Fibroblast of lung (primary cell): ENCODE measurements around the gene NR0B2. TPM values are rescaled to one million over a fixed set of nuclear protein-coding genes. Genes with fewer than 3 reads are reported as not detected.

Experiments used
- DNase-seq, 2 donors: peaks; one replicate each; pipeline versions ENCODE4 v3.0.0 to v3.0.0-alpha.2; 2010; ENCODE audit warnings: low read depth in 2 of 2
- H2AFZ ChIP-seq: 2 replicates; pipeline ENCODE4 v1.5.1; 2012; ENCODE audit warnings: low read length, control low read depth, inconsistent platforms
- H3K27ac ChIP-seq: 2 replicates; pipeline ENCODE4 v1.5.1; 2011; ENCODE audit warnings: low read length, control low read depth; ENCODE audit not compliant: insufficient read depth
- H3K27me3 ChIP-seq: 2 replicates; pipeline ENCODE4 v1.5.1; 2011; ENCODE audit warnings: mild to moderate bottlenecking, low read length; ENCODE audit not compliant: control insufficient read depth, insufficient read depth
- H3K36me3 ChIP-seq: 2 replicates; pipeline ENCODE4 v1.5.1; 2011; ENCODE audit warnings: low read length; ENCODE audit not compliant: control insufficient read depth, insufficient read depth
- H3K4me1 ChIP-seq: 2 replicates; pipeline ENCODE4 v1.5.1; 2011; ENCODE audit warnings: low read length; ENCODE audit not compliant: control insufficient read depth, insufficient read depth; ENCODE audit errors: extremely low read depth
- H3K4me2 ChIP-seq: 2 replicates; pipeline ENCODE4 v1.5.1; 2011; ENCODE audit warnings: low read length, control low read depth; ENCODE audit not compliant: insufficient read depth; ENCODE audit errors: extremely low read depth
- H3K4me3 ChIP-seq, 4 experiments: fragments of 200-600 bp in 1 of 4; sonication (generic) in 1 of 4; replicated peaks in 1 of 4; 2 replicates each; pipeline ENCODE4 v1.5.1; 2011 to 2016; ENCODE audit warnings: low read length in 4 of 4, low read depth in 3 of 4, mild to moderate bottlenecking in 3 of 4, control low read depth in 2 of 4, inconsistent platforms in 1 of 4, mixed read lengths in 1 of 4; ENCODE audit not compliant: insufficient read depth in 1 of 4; ENCODE audit errors: control extremely low read depth in 1 of 4
- H3K79me2 ChIP-seq: 2 replicates; pipeline ENCODE4 v1.5.1; 2012; ENCODE audit warnings: mild to moderate bottlenecking, low read length, inconsistent platforms; ENCODE audit not compliant: control insufficient read depth, insufficient read depth
- H3K9ac ChIP-seq: 2 replicates; pipeline ENCODE4 v1.5.1; 2011; ENCODE audit warnings: mild to moderate bottlenecking, low read length, control low read depth; ENCODE audit not compliant: insufficient read depth
- H3K9me3 ChIP-seq: 2 replicates; pipeline ENCODE4 v1.5.1; 2012; ENCODE audit warnings: low read depth, low read length; ENCODE audit not compliant: control insufficient read depth, insufficient read depth
- H4K20me1 ChIP-seq: 2 replicates; pipeline ENCODE4 v1.5.1; 2011; ENCODE audit warnings: low read length; ENCODE audit not compliant: control insufficient read depth, insufficient read depth; ENCODE audit errors: extremely low read depth
- EZH2 ChIP-seq: IDR thresholded peaks from 2 replicates; pipeline ENCODE4 v1.5.1; 2012; ENCODE audit warnings: low read length, control low read depth, mild to moderate bottlenecking; ENCODE audit errors: missing control alignments
- polyA plus RNA-seq, 2 donors: library from polyadenylated mRNA; depleted of rRNA in 1 of 2; stranded (reverse) in 1 of 2; unstranded in 1 of 2; fragments of >200 nt; gene quantifications; 2 replicates each; pipeline ENCODE4 v1.2.1, GENCODE V29; 2011 to 2012; ENCODE audit warnings: missing spikeins in 1 of 2
- total RNA-seq: library from RNA; depleted of rRNA; stranded (reverse); fragments of >200 nt; gene quantifications from 2 replicates; pipeline ENCODE4 v1.2.1, GENCODE V29; 2014
- TF ChIP-seq, protein P1 (sequence below), 2 donors: IDR thresholded peaks in 1 of 2; conservative IDR thresholded peaks in 1 of 2; 1 replicate in 1 of 2; 2 replicates in 1 of 2; pipeline ENCODE4 v1.5.1; 2011 to 2012; ENCODE audit warnings: low read length in 2 of 2, control low read depth in 1 of 2, inconsistent platforms in 1 of 2, low read depth in 1 of 2, mild to moderate bottlenecking in 1 of 2

The NR0B2 gene
- total and polyA plus RNA-seq, 2 donors (not counting 1 experiment from before 2014, with no cell fraction given) = not detected

DNA sequence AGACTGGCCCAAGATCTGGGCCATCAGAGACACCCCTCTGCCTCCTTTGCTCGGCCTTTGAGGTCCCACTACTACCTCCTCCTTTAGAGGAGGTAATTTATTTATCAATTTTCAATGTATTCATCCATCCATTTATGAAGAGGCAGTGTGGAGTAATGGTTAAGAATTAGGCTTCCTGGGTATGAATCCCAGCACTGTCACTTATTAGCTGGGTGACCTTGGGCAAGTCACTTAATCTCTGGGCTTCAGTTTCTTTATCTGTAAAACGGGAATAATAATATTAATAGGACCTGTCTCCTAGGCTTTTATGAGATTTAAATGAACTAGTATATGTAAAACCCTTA, 1.7 kb downstream of the NR0B2 start:
- Histone ChIP-seq H3K79me2 (no peaks in the 10 kb centered on the region), H3K27ac (no peak overlapping the region), H2AFZ (no peak overlapping the region), H3K4me1 (no peaks in the 10 kb centered on the region), H4K20me1 (no peaks in the 10 kb centered on the region), H3K9ac (no peak overlapping the region), H3K27me3 (peaks cover 5% of the 10 kb centered on the region), H3K36me3 (no peaks in the 10 kb centered on the region), H3K4me3 (no peak overlapping the region), H3K4me2 (no peak overlapping the region), H3K9me3 (no peaks in the 10 kb centered on the region)
- TF ChIP-seq EZH2 = no peak
- TF ChIP-seq, protein P1, sequence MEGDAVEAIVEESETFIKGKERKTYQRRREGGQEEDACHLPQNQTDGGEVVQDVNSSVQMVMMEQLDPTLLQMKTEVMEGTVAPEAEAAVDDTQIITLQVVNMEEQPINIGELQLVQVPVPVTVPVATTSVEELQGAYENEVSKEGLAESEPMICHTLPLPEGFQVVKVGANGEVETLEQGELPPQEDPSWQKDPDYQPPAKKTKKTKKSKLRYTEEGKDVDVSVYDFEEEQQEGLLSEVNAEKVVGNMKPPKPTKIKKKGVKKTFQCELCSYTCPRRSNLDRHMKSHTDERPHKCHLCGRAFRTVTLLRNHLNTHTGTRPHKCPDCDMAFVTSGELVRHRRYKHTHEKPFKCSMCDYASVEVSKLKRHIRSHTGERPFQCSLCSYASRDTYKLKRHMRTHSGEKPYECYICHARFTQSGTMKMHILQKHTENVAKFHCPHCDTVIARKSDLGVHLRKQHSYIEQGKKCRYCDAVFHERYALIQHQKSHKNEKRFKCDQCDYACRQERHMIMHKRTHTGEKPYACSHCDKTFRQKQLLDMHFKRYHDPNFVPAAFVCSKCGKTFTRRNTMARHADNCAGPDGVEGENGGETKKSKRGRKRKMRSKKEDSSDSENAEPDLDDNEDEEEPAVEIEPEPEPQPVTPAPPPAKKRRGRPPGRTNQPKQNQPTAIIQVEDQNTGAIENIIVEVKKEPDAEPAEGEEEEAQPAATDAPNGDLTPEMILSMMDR (conservative IDR thresholded peaks at IDR 0.05 in 1 of 2, IDR thresholded peaks at IDR 0.05 in 1 of 2; ENCODE audit: low read depth in 1 of 2, low read length in 2 of 2) = no peak
- no peak for DNase-seq

DNA sequence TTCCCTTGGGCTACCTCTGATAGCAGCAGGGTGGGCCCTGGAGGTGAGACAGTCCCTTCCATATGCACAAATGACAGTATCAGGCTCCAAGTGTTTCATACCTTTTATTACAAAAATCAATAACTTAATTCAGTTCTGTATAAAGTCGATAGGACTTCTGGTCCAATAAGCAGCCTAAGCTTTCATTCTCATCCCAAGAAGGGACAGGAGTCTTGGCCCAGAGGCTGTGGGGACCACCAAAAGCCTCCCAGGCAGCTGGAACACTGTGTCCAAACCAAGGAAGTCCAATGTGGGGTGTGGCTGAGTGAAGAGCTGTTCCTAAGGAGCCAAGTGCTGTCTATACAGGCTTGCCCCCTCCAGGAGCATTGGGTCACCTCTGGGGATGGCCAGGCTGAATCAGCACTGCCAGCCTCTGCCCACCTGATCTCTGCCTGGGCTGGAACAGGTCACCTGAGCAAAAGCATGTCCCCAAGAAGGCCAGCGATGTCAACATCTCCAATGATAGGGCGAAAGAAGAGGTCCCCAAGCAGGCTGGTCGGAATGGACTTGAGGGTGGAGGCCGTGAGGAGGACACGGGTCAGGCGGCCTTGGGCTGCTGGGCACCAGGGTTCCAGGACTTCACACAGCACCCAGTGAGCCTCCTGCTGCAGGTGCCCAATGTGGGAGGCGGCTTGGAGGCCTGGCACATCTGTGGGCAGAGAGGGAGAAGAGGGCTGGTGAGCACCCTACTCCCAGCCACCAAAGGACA, 2.2 kb downstream of the NR0B2 start:
- no peaks in the 10 kb centered on the region for H3K79me2 ChIP-seq
- no peak overlapping the region for H2AFZ ChIP-seq
- no peaks in the 10 kb centered on the region for H3K9me3 ChIP-seq
- H3K27ac ChIP-seq = no peak overlapping the region
- TF ChIP-seq, protein P1 (conservative IDR thresholded peaks at IDR 0.05 in 1 of 2, IDR thresholded peaks at IDR 0.05 in 1 of 2; ENCODE audit: low read depth in 1 of 2, low read length in 2 of 2) = no peak
- TF ChIP-seq EZH2 = no peak
- no peaks in the 10 kb centered on the region for H3K4me1 ChIP-seq
- no peaks in the 10 kb centered on the region for H4K20me1 ChIP-seq
- H3K36me3 ChIP-seq = no peaks in the 10 kb centered on the region
- no peak overlapping the region for H3K4me3 ChIP-seq
- no peak overlapping the region for H3K4me2 ChIP-seq
- no peak for DNase-seq
- H3K27me3 ChIP-seq = peaks cover 5% of the 10 kb centered on the region
- H3K9ac ChIP-seq = no peak overlapping the region

DNA sequence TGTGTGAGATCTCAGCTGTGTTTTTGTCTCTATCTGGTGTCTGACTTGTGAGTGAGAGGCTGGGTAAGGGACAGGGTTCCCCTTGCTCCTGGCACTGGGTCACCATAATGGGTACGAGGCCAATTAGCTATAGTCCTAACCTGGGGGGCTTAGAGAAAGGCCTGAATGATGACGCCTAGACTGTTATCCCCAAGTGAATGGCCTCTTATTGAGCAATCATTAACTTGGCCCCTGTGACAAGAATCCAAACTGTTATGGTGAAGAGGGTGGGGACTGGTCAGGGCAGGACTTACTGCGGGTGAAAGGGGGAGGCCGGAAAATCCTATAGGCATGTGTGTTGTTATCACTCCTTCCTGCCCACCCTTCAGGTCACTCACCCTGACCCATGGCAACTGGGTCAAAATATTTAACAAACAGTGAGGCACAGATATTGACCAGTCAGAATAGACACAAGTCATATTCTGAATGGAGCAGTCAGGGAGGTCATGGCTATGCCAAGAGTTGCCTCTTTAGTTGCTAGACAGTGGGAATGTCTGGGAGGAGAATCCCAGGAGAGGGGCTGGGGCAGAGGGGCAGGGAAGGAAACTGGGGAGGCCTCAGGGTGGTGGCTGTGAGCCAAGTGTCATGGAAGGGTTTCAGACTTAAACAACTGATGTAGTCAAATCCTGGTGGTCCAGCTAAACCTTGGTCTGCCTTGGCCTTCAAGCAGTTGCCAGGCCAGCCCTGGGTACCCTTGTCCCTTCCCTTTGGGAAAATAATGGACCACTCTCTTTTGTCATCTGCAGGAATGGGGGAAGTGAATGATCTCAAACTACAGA, 3.2 kb downstream of the NR0B2 start:
- no peaks in the 10 kb centered on the region for H3K79me2 ChIP-seq
- peaks cover 5% of the 10 kb centered on the region for H3K27me3 ChIP-seq
- H3K4me3 ChIP-seq = no peak overlapping the region
- no peaks in the 10 kb centered on the region for H4K20me1 ChIP-seq
- DNase-seq = no peak
- no peaks in the 10 kb centered on the region for H3K4me1 ChIP-seq
- H3K36me3 ChIP-seq = no peaks in the 10 kb centered on the region
- no peak overlapping the region for H3K4me2 ChIP-seq
- TF ChIP-seq, protein P1 (conservative IDR thresholded peaks at IDR 0.05 in 1 of 2, IDR thresholded peaks at IDR 0.05 in 1 of 2; ENCODE audit: low read depth in 1 of 2, low read length in 2 of 2) = no peak
- no peak for TF ChIP-seq EZH2
- no peak overlapping the region for H3K9ac ChIP-seq
- H3K27ac ChIP-seq = no peak overlapping the region
- no peaks in the 10 kb centered on the region for H3K9me3 ChIP-seq
- no peak overlapping the region for H2AFZ ChIP-seq
